HG03342 (cell line): ENCODE results near the gene COG4.

Experiments used
- ATAC-seq: cut with Tn5 transposase; IDR thresholded peaks from one replicate; pipeline ENCODE4 v1.9.1; 2021; ENCODE audit warnings: mild to moderate bottlenecking, moderate library complexity; ENCODE audit not compliant: unreplicated experiment

The COG4 gene

DNA sequence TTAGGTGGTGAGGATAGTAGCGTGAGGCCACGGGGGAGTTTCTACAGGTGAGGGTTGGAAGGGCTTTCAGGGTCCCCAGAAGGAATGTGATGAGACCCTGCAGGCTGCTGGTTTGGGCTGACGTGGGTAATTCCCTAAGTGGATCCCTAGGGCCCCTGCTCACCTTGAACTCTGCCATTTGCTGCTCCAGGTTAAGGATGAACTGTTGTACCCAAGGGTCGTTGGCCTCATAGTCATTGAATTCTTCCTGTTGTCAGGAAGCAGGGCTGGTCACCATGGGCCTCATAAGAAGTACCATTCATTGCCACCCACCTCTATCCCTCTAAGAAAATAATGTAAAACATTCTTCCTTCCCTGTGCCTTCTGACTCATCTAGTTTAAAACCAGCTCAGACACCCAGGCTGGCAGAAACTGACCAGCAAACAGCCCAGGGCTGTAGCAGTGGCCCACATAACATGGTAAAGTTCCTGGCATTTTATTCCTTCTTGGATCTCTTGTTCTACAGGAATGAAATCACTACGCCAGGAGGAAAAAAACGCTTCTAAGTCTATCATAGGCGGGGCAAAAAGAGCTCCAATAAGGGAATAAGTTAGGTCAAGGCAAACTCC is 41.3 kb downstream of the COG4 start:
- no peak for ATAC-seq

DNA sequence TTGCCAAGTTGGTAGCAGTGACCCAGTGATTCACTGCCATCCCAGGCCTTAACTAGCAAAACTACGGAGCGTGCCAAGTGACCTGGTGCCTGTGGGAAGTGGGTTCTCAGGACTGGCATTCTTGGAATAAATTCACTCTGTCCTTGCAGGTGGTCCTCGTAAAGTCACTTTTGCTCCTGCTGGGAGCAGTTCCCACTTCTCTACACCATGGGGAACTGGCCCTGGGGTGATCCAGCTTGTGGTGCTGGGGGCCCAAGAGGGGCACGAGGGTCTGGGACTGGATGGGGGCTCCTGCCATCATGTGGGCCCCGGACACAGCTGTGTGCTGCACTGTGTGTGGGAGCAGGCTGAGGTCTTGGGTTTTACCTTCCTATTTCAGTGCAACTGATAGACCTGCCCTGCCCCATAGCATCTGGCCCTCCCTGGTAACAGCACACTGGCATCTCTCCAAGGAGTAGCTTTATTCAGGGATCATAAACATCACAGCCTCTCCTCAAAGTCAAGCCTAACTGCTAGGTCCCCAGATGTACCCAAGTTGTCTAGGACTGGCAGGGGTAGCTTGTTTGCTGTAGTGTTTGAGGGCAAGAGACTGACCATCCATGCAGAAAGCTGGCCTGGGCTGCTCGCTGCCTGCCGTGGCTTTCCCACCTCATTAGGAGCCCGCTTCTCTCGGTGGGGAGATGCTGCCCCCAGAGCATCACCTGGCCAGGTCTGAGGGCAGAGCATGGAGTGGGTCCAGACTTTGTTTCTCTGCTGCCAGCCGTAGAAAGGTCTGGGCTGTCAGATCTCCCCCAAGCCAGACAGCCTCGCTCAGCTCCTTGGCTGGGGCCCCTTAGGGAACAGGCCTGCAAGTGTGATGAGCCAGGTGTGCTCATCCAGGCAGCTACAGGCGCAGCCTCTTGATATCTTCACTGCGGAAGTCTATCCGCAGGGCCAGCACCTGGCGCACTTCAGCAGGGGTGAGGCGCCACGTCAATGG is 42.9 kb downstream of the COG4 start:
- no peak for ATAC-seq

DNA sequence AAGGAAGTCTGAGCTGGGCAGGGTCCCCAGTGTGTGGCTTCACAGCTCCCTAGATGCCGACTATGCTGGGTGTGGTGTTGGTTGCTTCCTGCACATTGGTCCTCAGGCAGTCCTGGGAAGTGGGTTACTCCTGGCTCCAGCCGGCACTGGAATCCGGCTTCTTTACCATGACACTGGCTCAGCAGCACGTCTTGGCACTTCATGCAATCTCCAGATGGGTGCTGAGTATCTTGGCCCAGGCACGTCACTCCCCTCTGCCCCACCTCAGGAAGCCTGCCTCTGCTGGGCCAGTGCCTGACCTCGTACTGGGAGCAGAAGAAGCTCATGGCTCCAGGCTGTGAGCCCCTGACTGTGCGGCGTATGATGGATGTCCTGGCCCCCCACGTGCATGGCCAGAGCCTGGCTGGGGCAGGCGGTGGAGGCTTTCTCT is 44.4 kb downstream of the COG4 start:
- no peak for ATAC-seq

DNA sequence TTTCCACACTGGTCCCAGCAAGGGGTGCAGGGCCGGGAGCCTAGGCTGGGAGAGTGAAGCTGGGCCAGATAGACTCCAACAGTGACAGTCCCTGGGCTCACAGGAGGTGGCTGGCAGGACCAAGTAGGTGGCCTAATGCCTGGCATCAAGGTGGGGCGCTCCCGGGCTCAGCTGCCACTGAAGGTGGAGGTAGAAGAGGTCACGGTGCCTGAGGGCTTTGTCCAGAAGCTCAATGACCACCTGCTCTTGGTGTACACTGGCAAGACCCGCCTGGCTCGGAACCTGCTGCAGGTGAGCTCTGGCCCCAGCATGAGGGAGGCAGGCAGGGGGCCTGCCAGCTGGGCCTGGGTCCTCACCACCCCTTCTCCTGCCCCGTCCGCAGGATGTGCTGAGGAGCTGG is 45.2 kb downstream of the COG4 start:
- no peak for ATAC-seq

DNA sequence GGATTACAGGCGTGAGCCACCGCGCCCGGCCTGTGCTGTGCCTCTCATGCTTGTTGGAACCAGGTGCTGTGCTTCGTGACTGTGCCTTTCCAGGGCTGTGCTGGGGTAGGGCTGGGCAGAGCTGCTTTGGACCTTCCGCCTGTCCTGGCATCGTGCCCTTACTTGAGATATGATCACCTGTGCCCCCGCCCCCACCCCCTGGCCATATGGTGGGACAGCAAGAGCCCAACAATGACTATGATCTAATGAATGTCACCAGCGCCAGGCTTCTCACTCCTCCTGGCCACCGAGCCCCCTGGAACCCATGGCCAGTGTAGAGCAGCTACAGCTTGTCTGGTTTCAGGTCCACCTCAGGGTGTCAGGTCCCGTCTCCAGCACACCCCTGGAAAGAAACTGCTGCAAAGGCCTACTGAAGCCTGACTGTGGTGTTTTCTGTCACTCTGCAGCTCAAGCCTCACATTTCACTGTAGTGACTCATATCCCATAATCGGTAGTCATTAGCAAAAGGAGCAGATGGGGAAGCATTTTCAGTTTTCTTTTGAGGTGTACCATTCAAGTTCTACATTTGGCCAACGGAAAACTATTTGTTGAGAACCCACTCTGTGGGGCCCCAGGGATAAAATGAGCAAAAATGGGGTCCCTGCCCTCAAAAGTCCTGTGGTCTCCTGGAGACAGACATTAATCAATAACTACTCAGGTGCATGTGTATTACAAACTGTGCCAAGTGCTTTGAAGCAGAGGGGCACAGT is 46.9 kb downstream of the COG4 start:
- peak; percentile 90 for ATAC-seq

DNA sequence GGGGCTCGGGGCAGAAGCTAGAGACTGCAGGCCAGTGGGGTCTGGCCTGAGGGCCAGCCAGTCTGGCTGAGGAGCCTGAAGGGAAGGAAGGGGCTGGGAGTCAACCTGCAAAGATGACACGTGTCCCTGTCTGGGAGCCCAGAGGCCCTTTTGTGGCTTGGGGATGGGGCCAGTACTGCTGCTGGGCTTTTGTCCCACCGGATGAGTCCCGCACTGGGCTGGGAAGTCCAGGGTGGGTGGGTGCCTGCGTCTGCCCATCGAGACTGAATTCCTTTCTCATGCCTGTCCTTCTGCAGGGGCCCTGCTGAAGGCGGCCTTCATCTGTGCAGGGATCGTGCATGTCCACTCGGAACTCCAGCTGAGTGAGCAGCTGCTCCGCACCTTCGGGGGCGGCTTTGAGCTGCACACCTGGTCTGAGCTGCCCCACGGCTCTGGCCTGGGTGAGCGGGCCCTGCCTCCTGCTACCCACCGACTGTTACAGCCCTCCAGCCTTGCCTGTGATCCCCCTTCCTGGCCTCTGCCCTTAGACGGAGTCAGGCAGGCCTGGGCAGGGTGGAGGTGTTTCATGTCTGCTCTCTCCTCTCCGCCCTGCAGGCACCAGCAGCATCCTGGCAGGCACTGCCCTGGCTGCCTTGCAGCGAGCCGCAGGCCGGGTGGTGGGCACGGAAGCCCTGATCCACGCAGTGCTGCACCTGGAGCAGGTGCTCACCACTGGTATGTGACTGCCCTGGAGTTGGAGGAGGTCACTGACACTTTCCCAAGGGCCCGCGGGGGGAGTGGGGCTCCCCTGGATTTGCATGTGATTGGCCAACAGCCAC is 48.1 kb downstream of the COG4 start:
- ATAC-seq: no peak

DNA sequence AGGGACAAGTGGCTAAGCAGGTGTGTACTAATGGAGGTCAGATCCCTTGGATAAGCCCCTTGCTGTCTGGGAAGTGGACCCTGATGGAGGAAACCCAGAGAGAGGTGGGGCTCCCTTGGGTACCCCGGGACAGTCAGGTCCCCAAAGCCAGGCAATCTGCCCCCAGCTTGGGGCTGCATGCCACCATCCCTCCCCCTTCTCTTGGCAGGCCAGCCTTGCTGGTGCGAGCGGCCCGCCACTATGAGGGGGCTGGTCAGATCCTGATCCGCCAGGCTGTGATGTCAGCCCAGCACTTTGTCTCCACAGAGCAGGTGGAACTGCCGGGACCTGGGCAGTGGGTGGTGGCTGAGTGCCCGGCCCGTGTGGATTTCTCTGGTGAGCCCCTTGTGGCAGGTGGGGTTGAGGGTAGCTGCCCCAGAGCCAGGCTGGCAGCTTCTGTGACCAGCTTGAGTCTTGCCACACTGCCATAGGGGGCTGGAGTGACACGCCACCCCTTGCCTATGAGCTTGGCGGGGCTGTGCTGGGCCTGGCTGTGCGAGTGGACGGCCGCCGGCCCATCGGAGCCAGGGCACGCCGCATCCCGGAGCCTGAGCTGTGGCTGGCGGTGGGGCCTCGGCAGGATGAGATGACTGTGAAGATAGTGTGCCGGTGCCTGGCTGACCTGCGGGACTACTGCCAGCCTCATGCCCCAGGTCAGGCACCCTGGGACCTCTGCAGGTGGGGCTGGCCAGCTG is 48.9 kb downstream of the COG4 start:
- ATAC-seq: no peak

DNA sequence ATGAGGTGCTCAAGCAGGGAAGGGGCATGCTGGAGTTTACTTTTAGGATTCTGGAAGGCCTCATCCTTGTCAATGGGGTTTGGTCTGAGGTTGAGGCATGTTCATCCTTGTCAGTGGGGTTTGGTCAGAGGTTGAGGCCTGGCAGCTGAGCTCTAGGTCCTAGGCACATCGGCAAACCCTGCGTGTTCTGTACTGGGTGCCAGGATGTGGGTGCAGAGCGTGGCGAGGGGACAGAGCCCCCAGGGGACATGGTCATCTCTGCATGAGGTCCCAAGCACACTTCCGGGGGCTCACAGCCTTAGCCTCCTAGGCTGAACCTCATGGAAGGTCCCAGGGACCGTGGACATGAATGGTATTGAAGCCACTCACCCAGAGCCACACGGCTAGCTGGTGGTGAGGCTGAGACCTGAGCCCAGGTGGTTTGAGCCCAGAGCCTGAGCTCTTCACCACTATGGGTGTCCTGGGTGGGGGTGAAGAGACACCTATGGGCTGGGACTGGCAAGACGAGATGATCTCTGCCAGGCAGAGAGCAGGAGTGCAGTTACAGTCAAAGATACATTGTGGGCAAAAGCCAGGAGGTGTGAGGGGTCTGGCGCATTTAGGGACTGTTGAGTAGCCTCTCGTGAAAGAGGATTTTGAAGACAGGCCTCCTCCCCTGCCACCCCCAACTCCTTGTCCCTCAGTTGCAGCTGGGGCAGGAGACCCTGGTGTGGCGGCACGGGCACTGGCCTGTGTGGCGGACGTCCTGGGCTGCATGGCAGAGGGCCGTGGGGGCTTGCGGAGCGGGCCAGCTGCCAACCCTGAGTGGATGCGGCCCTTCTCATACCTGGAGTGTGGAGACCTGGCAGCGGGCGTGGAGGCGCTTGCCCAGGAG is 49.7 kb downstream of the COG4 start:
- ATAC-seq: no peak

DNA sequence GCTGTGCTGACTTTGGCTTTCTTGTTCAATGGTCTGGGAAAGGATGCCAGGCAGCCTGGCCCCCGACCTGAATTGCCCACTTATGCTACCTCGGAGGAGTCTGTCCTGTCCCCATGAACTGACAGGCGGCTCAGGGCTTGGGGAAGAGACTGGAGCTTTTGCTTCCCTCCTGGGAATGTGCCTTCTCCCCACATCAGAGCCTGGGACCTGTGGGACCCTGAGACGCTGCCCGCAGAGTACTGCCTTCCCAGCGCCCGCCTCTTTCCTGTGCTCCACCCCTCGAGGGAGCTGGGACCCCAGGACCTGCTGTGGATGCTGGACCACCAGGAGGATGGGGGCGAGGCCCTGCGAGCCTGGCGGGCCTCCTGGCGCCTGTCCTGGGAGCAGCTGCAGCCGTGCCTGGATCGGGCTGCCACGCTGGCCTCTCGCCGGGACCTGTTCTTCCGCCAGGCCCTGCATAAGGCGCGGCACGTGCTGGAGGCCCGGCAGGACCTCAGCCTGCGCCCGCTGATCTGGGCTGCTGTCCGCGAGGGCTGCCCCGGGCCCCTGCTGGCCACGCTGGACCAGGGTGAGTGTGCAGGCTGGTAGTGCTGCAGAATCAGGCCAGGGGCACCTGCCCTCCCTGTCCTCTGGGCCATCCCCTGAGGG is 50.4 kb downstream of the COG4 start:
- ATAC-seq: no peak

DNA sequence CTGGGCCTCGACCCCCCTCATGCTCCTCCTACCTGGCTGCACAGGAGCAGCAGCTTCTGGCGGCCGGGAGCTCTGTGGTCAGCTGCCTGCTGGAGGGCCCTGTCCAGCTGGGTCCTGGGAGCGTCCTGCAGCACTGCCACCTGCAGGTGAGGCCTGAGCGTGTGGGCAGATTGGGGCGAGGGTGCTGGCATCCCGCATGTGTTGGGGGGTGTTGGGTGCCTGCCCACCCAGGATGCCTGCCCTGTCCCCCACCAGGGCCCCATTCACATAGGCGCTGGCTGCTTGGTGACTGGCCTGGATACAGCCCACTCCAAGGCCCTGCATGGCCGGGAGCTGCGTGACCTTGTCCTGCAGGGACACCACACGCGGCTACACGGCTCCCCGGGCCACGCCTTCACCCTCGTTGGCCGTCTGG is 52.4 kb downstream of the COG4 start:
- no peak for ATAC-seq

DNA sequence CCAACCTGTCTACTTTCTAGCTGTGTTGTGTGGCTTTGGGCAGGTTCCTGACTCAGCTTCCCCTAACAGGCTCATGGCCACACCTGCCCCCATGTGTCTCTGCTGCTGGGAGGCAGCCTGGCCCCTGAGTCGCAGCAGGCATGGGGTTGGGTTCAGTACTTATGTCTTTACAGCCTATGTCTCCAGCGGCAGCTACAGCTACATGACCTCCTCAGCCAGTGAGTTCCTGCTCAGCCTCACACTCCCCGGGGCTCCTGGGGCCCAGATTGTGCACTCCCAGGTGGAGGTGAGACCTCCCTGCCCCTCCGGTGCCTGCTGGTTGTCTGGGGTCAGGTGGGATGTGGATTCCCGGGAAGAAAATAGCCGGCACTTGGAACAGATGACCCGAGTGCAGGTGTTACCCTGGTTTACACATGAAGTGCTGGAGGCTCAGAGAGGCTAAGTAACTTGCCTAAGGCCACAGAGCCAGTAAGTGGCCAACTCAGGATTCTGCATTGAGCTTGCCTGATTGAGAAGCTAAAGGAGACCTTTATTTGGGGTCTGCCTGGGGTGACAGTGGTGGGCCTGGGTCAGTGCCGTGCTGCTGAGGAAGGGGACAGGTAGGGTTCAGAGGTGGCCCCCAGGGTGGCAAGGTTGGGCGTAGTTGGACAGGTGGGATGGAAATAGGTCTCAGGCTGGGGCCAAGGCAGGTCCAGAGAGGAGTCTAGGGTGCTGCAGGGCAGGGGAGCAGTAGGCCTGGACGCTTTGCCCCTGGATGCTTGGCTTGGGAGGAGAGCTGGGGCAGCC is 53.0 kb downstream of the COG4 start:
- no peak for ATAC-seq

DNA sequence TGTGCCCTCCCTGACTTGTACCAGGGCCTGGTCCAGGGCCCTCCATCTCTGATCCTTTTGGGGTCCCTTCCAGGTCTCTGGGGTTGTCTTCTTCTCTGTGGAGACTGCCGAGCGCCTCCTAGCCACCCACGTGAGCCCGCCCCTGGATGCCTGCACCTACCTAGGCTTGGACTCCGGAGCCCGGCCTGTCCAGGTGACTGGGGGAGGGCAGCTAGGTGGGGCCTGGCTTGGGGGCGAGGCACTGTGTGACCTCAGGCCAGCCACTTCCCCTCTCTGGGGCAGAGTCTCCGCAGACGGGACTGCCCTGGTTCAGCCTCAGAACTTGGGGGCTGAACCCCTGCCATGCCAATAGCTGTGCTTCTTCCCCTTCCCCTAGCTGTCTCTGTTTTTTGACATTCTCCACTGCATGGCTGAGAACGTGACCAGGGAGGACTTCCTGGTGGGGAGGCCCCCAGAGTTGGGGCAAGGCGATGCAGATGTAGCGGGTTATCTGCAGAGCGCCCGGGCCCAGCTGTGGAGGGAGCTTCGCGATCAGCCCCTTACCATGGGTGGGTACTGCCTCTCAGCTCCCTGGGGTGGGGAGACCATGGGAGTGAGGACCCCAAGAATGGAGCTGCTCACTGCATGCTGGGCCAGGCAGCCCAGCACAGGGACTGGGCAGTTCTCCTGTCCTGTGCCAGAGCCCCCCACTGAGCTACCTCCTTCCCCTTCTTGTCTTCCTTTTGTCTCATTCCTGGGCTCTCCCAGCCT is 54.4 kb downstream of the COG4 start:
- no peak for ATAC-seq

DNA sequence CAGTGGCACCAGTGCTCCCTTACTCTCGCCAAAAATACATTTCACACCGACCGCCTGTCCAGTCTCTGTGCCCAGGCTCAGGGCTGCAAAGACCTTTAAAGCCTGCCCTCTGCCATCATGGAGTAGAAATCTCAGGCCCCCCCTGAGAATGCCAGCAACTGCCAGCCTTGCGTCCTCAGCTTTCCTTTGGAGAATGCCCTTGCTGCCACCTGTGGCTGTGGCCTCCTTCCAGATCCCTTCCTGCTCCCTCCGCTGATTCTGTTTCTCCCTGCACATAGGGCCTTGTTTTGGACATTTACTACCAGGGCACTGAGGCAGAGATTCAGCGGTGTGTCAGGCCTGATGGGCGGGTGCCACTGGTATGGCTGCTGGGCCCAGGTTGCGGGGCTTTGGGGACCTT is 55.7 kb downstream of the COG4 start:
- no peak for ATAC-seq

DNA sequence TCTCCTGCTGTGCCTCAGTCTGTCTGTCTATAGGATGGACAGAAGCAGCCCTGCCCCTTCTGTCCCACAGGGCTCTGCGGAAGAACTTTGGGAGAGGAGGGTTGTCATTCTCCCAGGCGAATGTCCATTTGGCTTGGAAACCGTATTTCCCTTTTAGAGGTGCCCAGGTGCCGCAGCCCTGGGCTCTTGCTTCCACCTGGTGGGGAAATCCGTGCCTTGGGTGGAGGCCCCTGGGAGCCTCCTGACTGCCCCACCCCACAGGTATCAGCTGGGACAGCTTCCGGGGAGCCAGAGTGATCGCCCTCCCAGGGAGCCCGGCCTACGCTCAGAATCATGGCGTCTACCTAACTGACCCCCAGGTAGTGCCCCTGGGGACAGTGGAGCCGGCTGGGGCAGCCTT is 56.2 kb downstream of the COG4 start:
- no peak for ATAC-seq

DNA sequence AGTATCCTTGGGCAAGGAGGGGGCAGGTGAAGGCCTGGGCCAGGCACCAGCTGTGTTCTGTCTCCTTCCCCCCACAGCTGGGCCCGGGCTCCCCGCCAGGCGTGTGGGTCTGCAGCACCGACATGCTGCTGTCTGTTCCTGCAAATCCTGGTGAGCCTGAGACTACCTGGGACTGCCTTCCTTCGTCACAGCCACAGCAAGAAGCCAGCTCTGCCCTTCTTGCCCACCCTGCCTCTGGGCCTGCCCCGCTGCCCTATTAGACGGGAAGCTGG is 56.6 kb downstream of the COG4 start:
- no peak for ATAC-seq

DNA sequence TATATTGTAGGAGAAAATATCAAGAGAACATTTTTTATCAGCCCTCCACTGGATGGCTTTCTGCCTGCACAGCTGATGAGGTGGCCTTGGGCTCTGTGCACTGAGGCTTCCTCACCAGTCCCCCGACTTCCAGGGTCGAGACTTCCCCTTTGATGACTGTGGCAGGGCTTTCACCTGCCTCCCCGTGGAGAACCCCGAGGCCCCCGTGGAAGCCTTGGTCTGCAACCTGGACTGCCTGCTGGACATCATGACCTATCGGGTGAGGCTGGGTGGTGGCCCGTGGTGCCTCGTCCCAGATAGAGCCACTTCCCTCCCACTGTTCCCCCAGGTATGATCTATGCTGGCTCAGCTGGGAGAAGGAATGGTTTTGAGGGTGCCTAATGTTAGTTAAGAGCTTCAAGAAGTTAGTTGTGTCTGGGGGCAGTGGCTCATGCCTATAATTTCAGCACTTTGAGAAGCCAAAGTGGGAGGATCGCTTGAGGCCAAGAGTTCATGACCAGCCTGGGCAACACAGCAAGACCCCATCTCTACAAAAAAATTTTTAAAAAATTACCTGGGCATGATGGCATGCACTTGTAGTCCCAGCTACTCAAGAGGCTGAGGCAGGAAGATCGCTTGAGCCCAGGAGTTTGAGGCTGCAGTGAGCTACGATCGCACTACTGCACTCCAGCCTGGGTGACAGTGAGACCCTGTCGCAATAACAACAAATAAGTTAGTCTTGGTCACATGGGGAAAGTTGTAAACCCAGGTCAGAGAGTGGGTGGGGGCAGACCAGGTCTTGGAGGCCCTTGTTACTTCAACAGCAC is 57.2 kb downstream of the COG4 start:
- ATAC-seq: no peak

DNA sequence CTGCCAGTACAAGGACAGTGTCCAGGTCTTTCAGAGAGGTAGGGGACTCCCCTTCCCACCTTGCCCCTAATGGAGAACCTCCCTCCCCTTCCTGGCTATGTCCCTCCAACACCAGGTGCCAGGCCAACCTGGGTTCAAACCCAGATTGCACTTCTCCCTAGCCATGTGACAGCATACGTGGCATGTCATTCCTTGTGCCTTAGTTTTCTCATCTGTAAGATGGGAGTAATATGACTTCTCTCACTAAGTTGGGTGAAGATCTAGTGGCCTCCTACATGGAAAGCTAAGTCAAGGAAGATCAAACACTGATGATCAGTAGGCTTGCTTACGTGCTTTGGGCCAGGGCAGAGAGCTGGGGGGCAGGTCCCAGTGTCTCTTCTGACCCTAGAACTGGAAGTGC is 60.1 kb downstream of the COG4 start:
- no peak for ATAC-seq
